HG02981 (cell line): ENCODE measurements around the gene CSF1.
"Not testable (repeated sequence)": the region's sequence is repeated elsewhere in the genome, so short reads cannot be mapped to it uniquely, and the experiment has no call there.

ENCODE experiments used
- ATAC-seq: cut with Tn5 transposase; IDR thresholded peaks from one replicate; pipeline ENCODE4 v1.9.1; 2021; ENCODE audit warnings: mild to moderate bottlenecking, moderate library complexity; ENCODE audit not compliant: unreplicated experiment

CSF1 gene

DNA sequence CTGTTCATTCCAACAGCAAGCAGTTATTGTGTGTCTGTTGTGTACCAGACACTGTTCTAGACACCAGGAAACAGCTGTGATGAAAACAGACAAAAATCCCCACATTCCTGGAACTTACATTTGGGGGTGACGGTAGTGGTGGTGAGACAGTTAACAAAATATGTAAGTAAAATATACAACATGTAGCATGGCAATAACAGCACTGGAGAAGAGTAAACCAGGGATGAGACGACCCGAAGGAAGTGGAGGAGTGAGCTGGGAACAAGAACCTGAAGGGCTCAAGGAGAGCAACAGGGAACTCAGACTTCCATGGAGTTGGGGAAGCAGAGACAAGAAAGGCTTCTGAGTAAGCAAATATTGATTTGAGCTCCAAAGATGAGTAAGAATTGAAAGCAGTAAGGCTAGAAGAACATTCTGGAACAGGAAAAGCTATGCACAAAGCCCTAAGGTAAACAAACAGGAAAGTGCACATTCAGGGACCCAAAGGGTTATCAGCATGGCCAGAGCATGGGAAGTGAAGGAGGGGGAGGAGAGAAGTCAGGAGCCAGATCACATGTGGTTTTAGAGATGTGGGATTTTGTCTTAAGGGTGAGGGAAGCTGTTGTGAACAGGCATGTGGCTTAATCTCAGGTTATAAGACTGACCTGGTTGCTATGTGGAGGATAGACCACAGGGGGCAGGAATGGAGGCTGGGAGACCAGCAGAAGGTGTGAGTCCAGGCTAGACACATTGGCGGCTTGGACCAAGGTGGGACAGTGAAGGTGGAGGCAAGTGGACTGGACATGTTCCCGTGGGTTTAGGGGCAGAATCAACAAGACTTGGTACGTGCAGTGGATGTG, 7.3 kb downstream of the CSF1 start:
- no peak for ATAC-seq

DNA sequence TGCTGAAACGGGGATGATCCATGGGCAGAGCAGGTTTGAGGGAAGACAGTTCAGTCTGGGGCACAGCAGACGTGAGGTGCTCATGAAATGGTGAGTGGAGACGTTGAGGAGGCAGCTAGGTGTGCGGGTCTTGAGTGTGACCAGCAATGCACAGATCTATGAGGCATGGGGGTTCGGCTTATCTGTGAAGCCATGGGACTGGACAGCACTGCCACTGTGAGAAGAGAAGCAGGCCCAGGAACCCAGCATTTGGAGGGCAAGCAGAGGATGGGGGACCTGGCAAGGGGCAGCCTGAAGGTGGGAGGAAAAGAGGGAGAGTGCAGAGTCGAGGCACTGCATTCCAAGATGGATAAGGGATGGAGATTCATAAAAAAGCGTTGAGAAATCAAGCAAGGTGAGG, 8.0 kb downstream of the CSF1 start:
- no peak for ATAC-seq

DNA sequence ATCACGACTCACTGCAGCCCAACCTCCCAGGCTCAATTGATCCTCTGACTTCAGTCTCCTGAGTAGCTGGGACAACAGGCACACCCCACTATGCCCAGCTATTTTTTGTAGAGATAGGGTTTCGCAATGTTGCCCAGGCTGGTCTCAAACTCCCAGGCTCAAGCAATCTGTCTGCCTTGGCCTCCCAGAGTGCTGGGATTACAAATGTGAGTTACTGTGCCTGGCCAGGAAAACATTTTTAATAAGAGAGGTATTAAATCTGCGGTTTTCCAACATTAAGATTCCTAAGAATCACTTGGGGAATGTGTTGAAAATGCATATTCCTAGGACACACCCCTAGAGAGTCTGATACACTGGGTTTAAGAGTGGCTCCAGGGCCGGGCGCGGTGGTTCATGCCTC, 8.7 kb downstream of the CSF1 start:
- no peak for ATAC-seq

DNA sequence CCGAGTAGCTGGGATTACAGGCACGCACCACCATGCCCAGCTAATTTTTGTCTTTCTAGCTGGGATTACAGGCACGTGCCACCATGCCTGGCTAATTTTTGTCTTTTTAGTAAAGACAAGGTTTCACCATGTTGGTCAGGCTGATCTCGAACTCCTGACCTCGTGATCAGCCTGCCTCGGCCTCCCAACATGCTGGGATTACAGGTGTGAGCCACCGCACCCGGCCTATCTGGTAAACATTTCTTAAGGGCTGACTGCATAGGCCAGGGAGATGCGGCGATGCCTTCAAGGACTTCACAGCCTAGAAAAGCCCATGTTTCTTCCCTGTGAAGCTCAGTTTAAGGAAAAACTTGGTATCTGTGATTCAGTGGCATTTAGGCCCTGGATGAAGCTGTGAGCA, 9.7 kb downstream of the CSF1 start:
- ATAC-seq: not testable (repeated sequence)

DNA sequence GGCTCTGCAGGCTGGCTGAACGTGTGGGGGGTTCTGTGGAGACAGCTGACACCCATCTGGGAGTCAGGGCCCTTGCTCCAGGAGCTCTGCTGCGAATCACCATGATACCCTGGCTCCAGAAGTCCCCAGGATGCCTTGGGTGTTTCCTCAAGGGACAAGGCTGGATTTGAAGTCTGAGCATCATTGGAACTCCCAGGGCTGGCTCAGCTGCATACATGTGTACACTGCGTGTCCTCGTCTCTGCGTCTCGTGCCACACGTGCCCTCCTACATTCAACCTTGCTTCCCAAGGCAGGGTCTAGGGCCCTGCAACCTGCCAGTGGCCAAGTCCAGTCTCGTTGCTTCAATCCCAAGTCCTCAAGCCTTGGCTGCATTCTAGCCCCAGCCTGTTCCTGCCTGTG, 11.7 kb downstream of the CSF1 start:
- ATAC-seq: no peak

DNA sequence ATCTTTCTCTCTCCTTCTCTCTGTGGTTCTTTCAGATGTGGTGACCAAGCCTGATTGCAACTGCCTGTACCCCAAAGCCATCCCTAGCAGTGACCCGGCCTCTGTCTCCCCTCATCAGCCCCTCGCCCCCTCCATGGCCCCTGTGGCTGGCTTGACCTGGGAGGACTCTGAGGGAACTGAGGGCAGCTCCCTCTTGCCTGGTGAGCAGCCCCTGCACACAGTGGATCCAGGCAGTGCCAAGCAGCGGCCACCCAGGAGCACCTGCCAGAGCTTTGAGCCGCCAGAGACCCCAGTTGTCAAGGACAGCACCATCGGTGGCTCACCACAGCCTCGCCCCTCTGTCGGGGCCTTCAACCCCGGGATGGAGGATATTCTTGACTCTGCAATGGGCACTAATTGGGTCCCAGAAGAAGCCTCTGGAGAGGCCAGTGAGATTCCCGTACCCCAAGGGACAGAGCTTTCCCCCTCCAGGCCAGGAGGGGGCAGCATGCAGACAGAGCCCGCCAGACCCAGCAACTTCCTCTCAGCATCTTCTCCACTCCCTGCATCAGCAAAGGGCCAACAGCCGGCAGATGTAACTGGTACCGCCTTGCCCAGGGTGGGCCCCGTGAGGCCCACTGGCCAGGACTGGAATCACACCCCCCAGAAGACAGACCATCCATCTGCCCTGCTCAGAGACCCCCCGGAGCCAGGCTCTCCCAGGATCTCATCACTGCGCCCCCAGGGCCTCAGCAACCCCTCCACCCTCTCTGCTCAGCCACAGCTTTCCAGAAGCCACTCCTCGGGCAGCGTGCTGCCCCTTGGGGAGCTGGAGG, 12.7 kb downstream of the CSF1 start:
- ATAC-seq: no peak

DNA sequence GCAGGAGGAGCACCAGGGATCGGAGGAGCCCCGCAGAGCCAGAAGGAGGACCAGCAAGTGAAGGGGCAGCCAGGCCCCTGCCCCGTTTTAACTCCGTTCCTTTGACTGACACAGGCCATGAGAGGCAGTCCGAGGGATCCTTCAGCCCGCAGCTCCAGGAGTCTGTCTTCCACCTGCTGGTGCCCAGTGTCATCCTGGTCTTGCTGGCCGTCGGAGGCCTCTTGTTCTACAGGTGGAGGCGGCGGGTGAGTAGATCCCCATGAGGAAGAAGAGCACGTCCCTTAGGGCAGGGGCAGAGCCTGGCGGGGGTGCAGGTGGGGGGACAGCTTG, 13.3 kb downstream of the CSF1 start:
- no peak for ATAC-seq

DNA sequence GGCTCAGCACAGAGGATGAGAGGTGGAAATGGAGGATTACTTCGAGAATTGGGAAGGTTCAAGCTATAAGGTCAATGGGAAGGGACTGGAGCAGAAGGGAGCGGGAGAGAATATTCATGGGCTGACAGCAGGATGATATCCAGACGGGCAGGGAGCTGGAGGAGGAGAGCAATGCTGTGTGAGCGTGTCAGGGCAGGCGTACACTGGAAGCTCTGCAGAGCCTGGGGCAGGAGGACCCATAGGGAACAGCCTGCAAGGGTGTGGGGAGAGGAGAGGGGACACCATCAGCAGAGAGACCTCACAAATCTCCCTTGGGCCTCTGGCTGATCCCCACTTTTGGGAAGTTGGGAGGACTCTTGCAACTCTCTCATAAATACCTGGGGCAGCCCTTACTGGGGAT, 13.7 kb downstream of the CSF1 start:
- no peak for ATAC-seq

DNA sequence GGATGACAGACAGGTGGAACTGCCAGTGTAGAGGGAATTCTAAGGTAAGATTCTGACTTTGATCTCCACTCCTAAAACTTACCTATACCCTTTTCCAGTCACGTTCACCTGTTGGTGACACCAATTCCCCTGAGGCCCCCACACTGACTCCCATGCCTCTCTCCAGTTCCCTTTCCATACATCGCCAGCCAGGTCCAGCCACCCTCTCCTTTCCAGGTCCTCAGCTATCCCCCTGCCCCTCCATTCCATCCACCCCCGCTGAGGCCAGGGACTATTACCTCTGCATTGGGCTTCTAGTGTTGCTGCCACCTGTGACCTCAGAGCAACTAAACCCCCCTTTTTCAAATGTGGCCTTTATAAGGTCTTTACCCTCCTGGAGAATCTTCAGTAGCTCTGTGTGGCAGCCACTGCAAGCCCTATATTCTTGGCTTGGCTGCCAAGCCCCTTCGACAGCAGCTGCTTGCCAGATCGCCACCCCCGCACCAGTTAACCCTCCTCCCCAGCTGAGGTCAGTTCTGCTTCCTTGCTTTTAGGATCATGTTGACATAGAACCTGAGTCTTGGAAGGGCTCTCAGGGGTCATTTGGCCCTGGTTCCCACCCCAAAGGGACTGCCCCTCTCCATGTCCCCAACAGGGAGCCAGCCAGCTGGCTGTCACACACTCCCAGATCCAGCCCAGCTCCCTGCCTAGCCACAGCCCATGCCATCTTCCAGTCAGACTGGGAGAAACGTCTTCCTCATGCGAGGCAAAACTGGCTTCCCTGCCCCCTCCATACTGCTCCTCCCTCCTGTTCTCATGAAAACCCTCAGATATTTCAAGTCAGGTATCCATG, 14.7 kb downstream of the CSF1 start:
- ATAC-seq: no peak

DNA sequence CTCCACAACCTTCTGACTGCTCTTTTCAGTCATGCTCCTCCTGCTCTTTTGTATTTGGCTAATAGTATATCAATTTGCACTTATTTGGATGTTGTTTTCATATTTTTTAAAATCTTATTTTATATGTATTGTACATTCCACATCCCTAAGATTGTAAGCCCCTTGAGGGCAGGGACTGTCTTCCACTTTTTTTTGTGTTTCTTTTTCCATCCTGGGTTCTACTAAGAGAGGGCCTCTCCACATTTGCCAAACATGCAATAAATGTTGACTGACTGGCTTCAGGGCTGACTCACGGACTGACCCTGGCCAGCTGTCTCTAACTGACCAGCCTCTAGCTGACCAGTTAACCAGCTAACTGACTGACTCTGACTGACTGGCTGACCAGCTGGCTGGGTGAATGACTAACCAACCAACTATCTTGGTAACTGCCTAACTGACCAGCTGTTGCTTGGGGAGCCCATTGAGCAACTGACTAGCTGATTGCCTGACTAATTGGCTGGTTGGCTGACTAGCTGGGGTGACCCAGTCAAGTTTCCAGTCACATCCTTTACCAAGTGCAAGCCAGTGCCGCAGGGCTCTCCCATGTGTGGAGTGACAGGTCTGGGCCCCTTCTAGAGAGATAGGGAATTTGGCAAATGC, 16.1 kb downstream of the CSF1 start:
- ATAC-seq: no peak

DNA sequence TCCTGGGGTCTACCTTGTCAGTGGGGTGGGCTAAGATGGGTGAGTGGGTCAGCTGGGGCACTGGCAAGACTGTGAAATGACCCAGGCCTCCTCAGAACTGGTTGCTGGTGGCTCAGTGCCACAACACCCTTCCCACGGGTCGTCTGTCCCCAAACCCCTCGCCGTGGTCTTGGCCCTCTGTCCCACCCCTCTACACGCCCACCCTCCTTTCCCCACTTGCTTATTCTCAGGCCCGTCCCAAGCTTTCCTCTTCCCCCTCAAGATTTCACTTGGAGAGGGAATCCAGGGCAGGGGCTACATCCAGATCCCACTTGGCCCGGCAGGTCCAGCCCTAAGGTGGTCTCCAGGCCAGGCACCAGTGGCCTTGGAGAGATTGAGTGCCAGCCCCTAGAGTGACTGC, 16.7 kb downstream of the CSF1 start:
- no peak for ATAC-seq

DNA sequence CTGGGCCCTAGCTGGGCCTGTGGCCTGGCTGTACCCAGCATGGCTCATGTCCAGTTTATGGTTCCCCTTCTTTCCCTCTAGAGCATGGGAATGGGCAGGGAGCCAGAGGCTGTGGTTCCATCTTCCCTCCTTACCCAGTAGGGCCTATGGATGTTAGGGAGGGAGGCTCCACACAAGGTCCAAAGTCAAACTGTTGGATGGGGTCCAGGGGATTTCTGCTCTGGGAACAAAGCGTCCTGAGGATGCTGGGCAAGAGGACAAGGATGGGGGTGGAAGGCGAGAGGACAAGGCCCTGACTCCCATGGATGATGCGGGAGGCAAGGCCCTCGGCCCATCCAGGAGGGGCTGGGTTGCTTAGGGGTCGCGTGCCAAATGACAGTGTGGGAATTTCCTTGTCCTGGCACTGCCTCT, 17.3 kb downstream of the CSF1 start:
- ATAC-seq: no peak

DNA sequence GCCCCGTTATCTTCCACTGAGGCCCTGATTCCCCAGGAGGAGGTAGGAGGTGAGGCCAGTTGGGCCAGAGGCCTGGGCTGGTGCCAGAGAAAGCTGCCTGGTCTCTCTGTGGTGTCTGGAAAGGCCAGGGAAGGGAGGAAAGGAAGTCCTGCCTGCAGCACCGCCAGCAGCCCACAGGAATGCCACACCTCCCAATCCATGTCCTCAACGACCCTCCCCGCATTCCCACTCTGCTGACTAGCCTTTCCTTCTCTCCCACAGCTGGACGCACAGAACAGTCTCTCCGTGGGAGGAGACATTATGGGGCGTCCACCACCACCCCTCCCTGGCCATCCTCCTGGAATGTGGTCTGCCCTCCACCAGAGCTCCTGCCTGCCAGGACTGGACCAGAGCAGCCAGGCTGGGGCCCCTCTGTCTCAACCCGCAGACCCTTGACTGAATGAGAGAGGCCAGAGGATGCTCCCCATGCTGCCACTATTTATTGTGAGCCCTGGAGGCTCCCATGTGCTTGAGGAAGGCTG, 18.0 kb downstream of the CSF1 start:
- no peak for ATAC-seq

DNA sequence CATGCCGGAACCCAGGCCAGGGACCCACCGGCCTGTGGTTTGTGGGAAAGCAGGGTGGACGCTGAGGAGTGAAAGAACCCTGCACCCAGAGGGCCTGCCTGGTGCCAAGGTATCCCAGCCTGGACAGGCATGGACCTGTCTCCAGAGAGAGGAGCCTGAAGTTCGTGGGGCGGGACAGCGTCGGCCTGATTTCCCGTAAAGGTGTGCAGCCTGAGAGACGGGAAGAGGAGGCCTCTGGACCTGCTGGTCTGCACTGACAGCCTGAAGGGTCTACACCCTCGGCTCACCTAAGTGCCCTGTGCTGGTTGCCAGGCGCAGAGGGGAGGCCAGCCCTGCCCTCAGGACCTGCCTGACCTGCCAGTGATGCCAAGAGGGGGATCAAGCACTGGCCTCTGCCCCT, 18.5 kb downstream of the CSF1 start:
- ATAC-seq: no peak

DNA sequence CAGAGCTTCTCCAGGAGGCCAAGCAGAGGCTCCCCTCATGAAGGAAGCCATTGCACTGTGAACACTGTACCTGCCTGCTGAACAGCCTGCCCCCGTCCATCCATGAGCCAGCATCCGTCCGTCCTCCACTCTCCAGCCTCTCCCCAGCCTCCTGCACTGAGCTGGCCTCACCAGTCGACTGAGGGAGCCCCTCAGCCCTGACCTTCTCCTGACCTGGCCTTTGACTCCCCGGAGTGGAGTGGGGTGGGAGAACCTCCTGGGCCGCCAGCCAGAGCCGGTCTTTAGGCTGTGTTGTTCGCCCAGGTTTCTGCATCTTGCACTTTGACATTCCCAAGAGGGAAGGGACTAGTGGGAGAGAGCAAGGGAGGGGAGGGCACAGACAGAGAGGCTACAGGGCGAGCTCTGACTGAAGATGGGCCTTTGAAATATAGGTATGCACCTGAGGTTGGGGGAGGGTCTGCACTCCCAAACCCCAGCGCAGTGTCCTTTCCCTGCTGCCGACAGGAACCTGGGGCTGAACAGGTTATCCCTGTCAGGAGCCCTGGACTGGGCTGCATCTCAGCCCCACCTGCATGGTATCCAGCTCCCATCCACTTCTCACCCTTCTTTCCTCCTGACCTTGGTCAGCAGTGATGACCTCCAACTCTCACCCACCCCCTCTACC, 19.1 kb downstream of the CSF1 start:
- no peak for ATAC-seq

DNA sequence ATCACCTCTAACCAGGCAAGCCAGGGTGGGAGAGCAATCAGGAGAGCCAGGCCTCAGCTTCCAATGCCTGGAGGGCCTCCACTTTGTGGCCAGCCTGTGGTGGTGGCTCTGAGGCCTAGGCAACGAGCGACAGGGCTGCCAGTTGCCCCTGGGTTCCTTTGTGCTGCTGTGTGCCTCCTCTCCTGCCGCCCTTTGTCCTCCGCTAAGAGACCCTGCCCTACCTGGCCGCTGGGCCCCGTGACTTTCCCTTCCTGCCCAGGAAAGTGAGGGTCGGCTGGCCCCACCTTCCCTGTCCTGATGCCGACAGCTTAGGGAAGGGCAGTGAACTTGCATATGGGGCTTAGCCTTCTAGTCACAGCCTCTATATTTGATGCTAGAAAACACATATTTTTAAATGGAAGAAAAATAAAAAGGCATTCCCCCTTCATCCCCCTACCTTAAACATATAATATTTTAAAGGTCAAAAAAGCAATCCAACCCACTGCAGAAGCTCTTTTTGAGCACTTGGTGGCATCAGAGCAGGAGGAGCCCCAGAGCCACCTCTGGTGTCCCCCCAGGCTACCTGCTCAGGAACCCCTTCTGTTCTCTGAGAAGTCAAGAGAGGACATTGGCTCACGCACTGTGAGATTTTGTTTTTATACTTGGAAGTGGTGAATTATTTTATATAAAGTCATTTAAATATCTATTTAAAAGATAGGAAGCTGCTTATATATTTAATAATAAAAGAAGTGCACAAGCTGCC, 19.8 kb downstream of the CSF1 start:
- ATAC-seq: no peak

DNA sequence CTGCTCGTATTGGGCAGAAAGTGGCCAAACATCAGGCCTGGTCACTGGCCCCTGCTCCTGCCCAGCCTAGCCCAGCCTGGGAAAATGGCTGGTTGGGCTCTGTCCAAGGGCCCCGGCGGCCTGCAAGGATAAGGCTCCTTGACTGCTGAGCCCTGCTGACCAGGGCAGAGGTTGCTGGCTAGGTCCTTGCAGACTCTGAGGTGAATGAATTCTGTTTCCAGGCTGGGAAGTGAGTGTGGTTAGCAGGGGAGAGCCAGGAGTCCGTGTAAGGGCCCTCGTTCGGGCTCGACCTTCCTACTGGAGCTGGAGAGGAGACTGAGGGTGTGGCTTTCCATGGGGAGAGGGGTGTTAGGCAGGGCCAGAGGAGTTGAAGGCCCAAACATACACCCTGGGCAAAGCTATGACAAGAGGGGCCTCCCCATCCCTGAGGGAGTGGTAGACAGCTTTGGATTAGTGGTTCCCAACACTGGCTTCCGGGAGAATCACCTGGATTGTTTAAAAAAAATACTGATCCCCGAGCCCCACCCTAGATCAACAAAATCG, 20.6 kb downstream of the CSF1 start:
- no peak for ATAC-seq

DNA sequence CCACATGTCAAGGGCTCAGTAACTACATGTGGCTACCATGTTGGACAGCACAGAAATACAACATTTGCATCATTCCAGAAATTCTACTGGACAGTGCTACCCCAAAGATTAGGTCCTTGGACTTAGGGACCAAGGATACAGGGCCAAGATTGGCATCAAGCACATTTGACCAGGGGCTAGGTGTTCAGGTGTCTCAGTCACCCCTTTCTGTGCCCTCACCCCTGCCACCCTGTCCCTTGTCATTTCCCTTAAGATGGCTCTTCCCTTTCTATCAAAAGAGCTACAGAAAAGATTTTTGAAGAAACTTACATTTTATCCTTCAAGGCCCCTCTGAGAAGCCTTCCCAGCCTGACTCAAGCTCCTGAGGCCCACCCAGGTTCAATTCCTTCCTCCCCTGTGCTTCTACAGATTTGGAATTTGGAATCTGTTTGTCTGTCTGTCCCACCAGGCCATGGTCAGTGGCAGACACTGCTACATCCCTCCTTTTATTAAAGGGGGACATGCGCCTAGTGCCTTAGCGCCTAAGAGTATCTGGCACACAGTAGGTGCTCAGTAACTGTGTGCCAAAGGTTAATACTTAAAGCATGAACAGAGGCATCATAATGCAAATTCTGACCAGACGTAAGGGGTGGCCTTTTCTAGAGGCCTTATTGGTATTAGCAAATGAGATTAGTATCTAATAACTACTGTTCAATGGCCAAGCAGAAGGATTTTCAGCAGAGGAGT, 21.4 kb downstream of the CSF1 start:
- no peak for ATAC-seq

DNA sequence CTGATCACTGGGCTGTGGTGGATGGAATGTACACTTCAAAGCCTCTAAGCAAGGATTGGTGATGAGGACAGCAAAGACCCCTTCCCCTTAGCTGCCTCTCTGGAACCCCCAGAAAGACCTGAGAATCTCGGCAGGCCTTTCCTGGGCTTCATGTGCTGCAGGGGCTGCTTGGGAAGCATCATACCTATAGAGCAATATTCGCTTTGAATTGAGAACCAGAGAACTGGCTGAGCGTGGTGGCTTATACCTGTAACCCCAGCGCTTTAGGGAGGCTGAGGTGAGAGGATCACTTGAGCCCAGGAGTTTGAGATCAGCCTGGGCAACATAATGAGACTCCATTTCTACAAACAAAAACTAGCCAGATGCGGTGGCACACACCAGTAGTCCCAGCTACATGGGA, 22.0 kb downstream of the CSF1 start:
- no peak for ATAC-seq
